NOMO-1 treated with dmso at 0.1 percent for 144 hours (cell line): ENCODE data around the gene GNPTAB.

Source experiments
- DNase-seq: peaks from one replicate; lab custom pipeline; 2025; ENCODE audit not compliant: unreplicated experiment; lab: John Stamatoyannopoulos, UW

GNPTAB gene

GRCh38 chr12:101697930-101698799 is 132.6 kb downstream of the GNPTAB start:
- DNase-seq, result peak; percentile 14

GRCh38 chr12:101697197-101697929 is 133.4 kb downstream of the GNPTAB start, which contains the start of gene CHPT1:
Gene CHPT1, plus strand, starts transcription at chr12:101697640. Its CDS starts 222 bp downstream, at chr12:101697862.
- no peak for DNase-seq

- peak; percentile 67 for DNase-seq
These were observed 134.2 kb downstream of the GNPTAB start for GRCh38 chr12:101696251-101697196.

GRCh38 chr12:101695706-101696105 is 135.1 kb downstream of the GNPTAB start:
- no peak for DNase-seq
